A549 (cell line): ENCODE results near the gene ITGAV. TPM values are rescaled to one million over a fixed set of nuclear protein-coding genes. Genes with fewer than 3 reads are reported as not detected.

Experiments used
- ATAC-seq, 2 experiments: fragments of 200-7000 bp in 1 of 2; fragments of >200 bp in 1 of 2; cut with Nextera tagmentation in 1 of 2; cut with Tn5 transposase in 1 of 2; 3 replicates each; pipeline versions ENCODE4 v1.8.0 to v1.9.1; 2018 to 2020; ENCODE audit warnings: mild to moderate bottlenecking in 1 of 2, moderate library complexity in 1 of 2
- CTCF ChIA-PET: fragments of 300-600 bp; sonication (Branson Sonifier 250); formaldehyde crosslinking; extraction: SDS; loops from one replicate; lab custom pipeline; 2021; ENCODE audit warnings: antibody characterized with exemption, inconsistent platforms; lab: Yijun Ruan, JAX
- POLR2A ChIA-PET: fragments of 350-600 bp; formaldehyde crosslinking; extraction: SDS; loops from one replicate; lab custom pipeline; 2021; ENCODE audit warnings: antibody characterized with exemption, inconsistent platforms; lab: Yijun Ruan, JAX
- DNase-seq, 2 experiments: peaks; one replicate each; pipeline versions ENCODE4 v3.0.0 to v3.0.0-alpha.2; 2011 to 2016; ENCODE audit warnings: low read depth in 1 of 2, low spot score in 1 of 2
- FAIRE-seq: peaks from 2 replicates; lab custom pipeline; 2011; peaks lifted over from hg19 to GRCh38; lab: Jason Lieb, UNC
- H3K27ac ChIP-seq, 2 experiments: fragments of >200 bp; sonication (Bioruptor Twin); formaldehyde crosslinking; 3 replicates each; pipeline ENCODE4 v1.5.1; 2016 to 2017
- H3K4me1 ChIP-seq: fragments of >200 bp; sonication (Bioruptor Twin); formaldehyde crosslinking; 3 replicates; pipeline ENCODE4 v1.6.1; 2016
- H3K4me2 ChIP-seq: fragments of >200 bp; sonication (Bioruptor Twin); formaldehyde crosslinking; 3 replicates; pipeline ENCODE4 v1.6.1; 2016
- H3K4me3 ChIP-seq: fragments of >200 bp; sonication (Bioruptor Twin); formaldehyde crosslinking; 3 replicates; pipeline ENCODE4 v1.5.1; 2016
- H3K9me3 ChIP-seq: fragments of >200 bp; sonication (Bioruptor Twin); formaldehyde crosslinking; 3 replicates; pipeline ENCODE4 v1.6.1; 2016
- CBX8 ChIP-seq: fragments of 200-600 bp; sonication (generic); IDR thresholded peaks from 2 replicates; pipeline ENCODE4 v1.6.1; 2016
- CHD2 ChIP-seq: fragments of 150-350 bp; IDR thresholded peaks from 2 replicates; pipeline ENCODE4 v1.6.1; 2014; ENCODE audit warnings: low read length; ENCODE audit not compliant: partially characterized antibody
- EHMT2 ChIP-seq: fragments of 200-600 bp; sonication (generic); IDR thresholded peaks from 2 replicates; pipeline ENCODE4 v1.6.1; 2016; ENCODE audit warnings: antibody characterized with exemption, low read depth, mild to moderate bottlenecking, moderate library complexity
- ESRRA ChIP-seq: fragments of 150-350 bp; IDR thresholded peaks from 2 replicates; pipeline ENCODE4 v1.6.1; 2014; ENCODE audit warnings: mild to moderate bottlenecking, low read length, borderline replicate concordance
- FOSB ChIP-seq: fragments of 250-450 bp; sonication (Bioruptor Pico); IDR thresholded peaks from 2 replicates; pipeline ENCODE4 v1.5.0; 2020; ENCODE audit warnings: mild to moderate bottlenecking, moderate library complexity
- FOSL2 ChIP-seq, 2 experiments: fragments of 450-650 bp in 1 of 2; fragments of >200 bp in 1 of 2; sonication (Bioruptor Twin) in 1 of 2; formaldehyde crosslinking; IDR thresholded peaks; 2 replicates each; pipeline versions ENCODE4 v1.5.0 to v1.6.1; 2016 to 2020; ENCODE audit warnings: mild to moderate bottlenecking in 1 of 2, moderate library complexity in 1 of 2
- HEYL ChIP-seq: fragments of 250-450 bp; sonication (Bioruptor Pico); IDR thresholded peaks from 2 replicates; pipeline ENCODE4 v1.8.0; 2021; ENCODE audit warnings: mild to moderate bottlenecking, moderate library complexity
- HOXB13 ChIP-seq: fragments of 250-450 bp; sonication (Bioruptor Pico); IDR thresholded peaks from 2 replicates; pipeline ENCODE4 v1.5.0; 2020; ENCODE audit warnings: low read depth, mild to moderate bottlenecking, moderate library complexity
- JUN ChIP-seq, 2 experiments: fragments of >200 bp; sonication (Bioruptor Twin); formaldehyde crosslinking; IDR thresholded peaks; 2 replicates in 1 of 2; 3 replicates in 1 of 2; pipeline ENCODE4 v1.6.1; 2016 to 2017
- KDM1A ChIP-seq: fragments of 200-600 bp; sonication (generic); IDR thresholded peaks from 2 replicates; pipeline ENCODE4 v1.6.1; 2016; ENCODE audit warnings: low read depth, mild to moderate bottlenecking
- MAZ ChIP-seq: fragments of 150-350 bp; IDR thresholded peaks from 2 replicates; pipeline ENCODE4 v1.6.1; 2014; ENCODE audit warnings: antibody characterized with exemption, low read depth, low read length, borderline replicate concordance
- MYC ChIP-seq: IDR thresholded peaks from 2 replicates; pipeline ENCODE4 v1.6.1; 2012; ENCODE audit warnings: mild to moderate bottlenecking, inconsistent platforms, low read length, improper control_type of control experiment, borderline replicate concordance
- NR3C1 ChIP-seq: fragments of >200 bp; sonication (Bioruptor Twin); formaldehyde crosslinking; IDR thresholded peaks from 3 replicates; pipeline ENCODE4 v1.6.1; 2017
- POLR2A ChIP-seq: IDR thresholded peaks from 2 replicates; pipeline ENCODE4 v1.6.1; 2012; ENCODE audit warnings: mild to moderate bottlenecking, low read length
- RAD21 ChIP-seq, 2 experiments: fragments of >200 bp in 1 of 2; sonication (Bioruptor Twin) in 1 of 2; formaldehyde crosslinking in 1 of 2; IDR thresholded peaks in 1 of 2; conservative IDR thresholded peaks in 1 of 2; 2 replicates in 1 of 2; 3 replicates in 1 of 2; pipeline ENCODE4 v1.6.1; 2012 to 2018; ENCODE audit warnings: inconsistent platforms in 1 of 2
- RARB ChIP-seq: fragments of 250-450 bp; sonication (Bioruptor Pico); IDR thresholded peaks from 2 replicates; pipeline ENCODE4 v1.8.0; 2021; ENCODE audit warnings: mild to moderate bottlenecking, moderate library complexity
- RCOR1 ChIP-seq: fragments of 150-350 bp; IDR thresholded peaks from 2 replicates; pipeline ENCODE4 v1.6.1; 2014; ENCODE audit warnings: antibody characterized with exemption, low read length, low read depth
- SMC3 ChIP-seq: fragments of >200 bp; sonication (Bioruptor Twin); formaldehyde crosslinking; IDR thresholded peaks from 3 replicates; pipeline ENCODE4 v1.6.1; 2018; ENCODE audit warnings: inconsistent platforms
- SREBF2 ChIP-seq: fragments of 450-650 bp; IDR thresholded peaks from 2 replicates; pipeline ENCODE4 v1.6.1; 2014; ENCODE audit warnings: mild to moderate bottlenecking, moderate library complexity
- TFCP2L1 ChIP-seq: fragments of 250-450 bp; sonication (Bioruptor Pico); IDR thresholded peaks from 2 replicates; pipeline ENCODE4 v1.5.0; 2021; ENCODE audit warnings: mild to moderate bottlenecking
- ZC3H11A ChIP-seq: fragments of 450-650 bp; IDR thresholded peaks from 2 replicates; pipeline ENCODE4 v1.6.1; 2014; ENCODE audit warnings: antibody characterized with exemption, mild to moderate bottlenecking
- ZNF302 ChIP-seq: fragments of 250-450 bp; sonication (Bioruptor Pico); IDR thresholded peaks from 2 replicates; pipeline ENCODE4 v1.9.0; 2021; ENCODE audit warnings: inconsistent platforms, mild to moderate bottlenecking, moderate library complexity
- WGBS: methylation state at CpG from one replicate; pipeline ENCODE4 v1.1.6; 2017; ENCODE audit errors: missing lambda C conversion rate; 5-methylcytosine and 5-hydroxymethylcytosine counted together
- polyA plus RNA-seq, 4 experiments: library from polyadenylated mRNA; depleted of rRNA in 3 of 4; stranded (reverse); fragments of >200 nt; fragmentation: RNase III in 1 of 4; extraction: RNeasy Plus Mini Kit Qiagen cat#74134 plus additional on column Dnase treatment in 1 of 4; gene quantifications; 2 replicates in 3 of 4; 3 replicates in 1 of 4; pipeline ENCODE4 v1.2.3, GENCODE V29; 2011 to 2017
- TF ChIP-seq, protein P1 (sequence below): fragments of 250-450 bp; sonication (Bioruptor Pico); IDR thresholded peaks from 2 replicates; pipeline ENCODE4 v1.5.0; 2020; ENCODE audit warnings: low read depth, mild to moderate bottlenecking, moderate library complexity
- TF ChIP-seq, protein P2 (sequence below): fragments of 250-450 bp; sonication (Bioruptor Pico); IDR thresholded peaks from 2 replicates; pipeline ENCODE4 v1.5.0; 2021; ENCODE audit warnings: mild to moderate bottlenecking, moderate library complexity, borderline replicate concordance
- TF ChIP-seq, protein P3 (sequence below): fragments of >200 bp; sonication (Bioruptor Twin); formaldehyde crosslinking; IDR thresholded peaks from 2 replicates; pipeline ENCODE4 v1.6.1; 2016
- TF ChIP-seq, protein P4 (sequence below): fragments of 150-350 bp; IDR thresholded peaks from 2 replicates; pipeline ENCODE4 v1.6.1; 2014; ENCODE audit warnings: low read depth, mild to moderate bottlenecking, low read length
- TF ChIP-seq, protein P5 (sequence below): fragments of >200 bp; sonication (Bioruptor Twin); formaldehyde crosslinking; IDR thresholded peaks from 3 replicates; pipeline ENCODE4 v1.5.1; 2016
- TF ChIP-seq, protein P6 (sequence below): fragments of 450-650 bp; IDR thresholded peaks from 2 replicates; pipeline ENCODE4 v1.6.1; 2014; ENCODE audit warnings: antibody characterized with exemption

Gene ITGAV
- polyA plus RNA-seq, 2 of the 4 experiments (the other 2 are of a cell fraction): 93.3 to 148 TPM

DNA sequence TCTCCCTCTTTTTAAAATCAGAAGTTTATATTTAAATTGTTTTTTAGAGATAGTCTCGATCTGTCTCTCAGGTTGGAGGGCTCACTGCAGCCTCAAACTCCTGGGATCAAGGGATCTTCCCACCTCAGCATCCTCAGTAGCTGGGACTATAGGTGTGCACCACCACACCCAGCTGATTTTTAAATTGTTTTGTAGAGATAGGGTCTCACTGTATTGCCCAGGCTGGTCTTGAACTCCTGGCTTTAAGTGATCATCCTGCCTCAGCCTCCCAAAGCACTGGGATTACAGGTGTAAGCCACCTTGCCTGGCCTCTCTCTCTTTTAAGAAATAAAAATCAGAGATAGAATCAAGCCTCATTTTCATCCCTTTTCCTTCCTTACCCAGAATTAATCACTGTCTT is 126.1 kb downstream of the ITGAV start:
- Histone ChIP-seq H3K4me1 (no peaks in the 10 kb centered on the region), H3K4me3 (no peak overlapping the region), H3K4me2 (no peak overlapping the region), H3K27ac (no peak overlapping the region), H3K9me3 (no peaks in the 10 kb centered on the region)
- ATAC-seq: no peak
- no peak for TF ChIP-seq ZNF302
- TF ChIP-seq HOXB13: no peak
- TF ChIP-seq, protein P1, sequence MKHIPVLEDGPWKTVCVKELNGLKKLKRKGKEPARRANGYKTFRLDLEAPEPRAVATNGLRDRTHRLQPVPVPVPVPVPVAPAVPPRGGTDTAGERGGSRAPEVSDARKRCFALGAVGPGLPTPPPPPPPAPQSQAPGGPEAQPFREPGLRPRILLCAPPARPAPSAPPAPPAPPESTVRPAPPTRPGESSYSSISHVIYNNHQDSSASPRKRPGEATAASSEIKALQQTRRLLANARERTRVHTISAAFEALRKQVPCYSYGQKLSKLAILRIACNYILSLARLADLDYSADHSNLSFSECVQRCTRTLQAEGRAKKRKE: no peak
- no peak for TF ChIP-seq MYC
- no peak for TF ChIP-seq EHMT2
- TF ChIP-seq RAD21 (conservative IDR thresholded peaks at IDR 0.05 in 1 of 2, IDR thresholded peaks at IDR 0.05 in 1 of 2): no peak
- no peak for TF ChIP-seq ESRRA
- no peak for TF ChIP-seq MAZ
- TF ChIP-seq JUN (IDR thresholded peaks at IDR 0.05): no peak
- no peak for TF ChIP-seq TFCP2L1 (CRISPR knock-in tag)
- no peak for TF ChIP-seq HEYL (CRISPR knock-in tag)
- no peak for TF ChIP-seq NR3C1
- no peak for TF ChIP-seq SMC3
- TF ChIP-seq, protein P2, sequence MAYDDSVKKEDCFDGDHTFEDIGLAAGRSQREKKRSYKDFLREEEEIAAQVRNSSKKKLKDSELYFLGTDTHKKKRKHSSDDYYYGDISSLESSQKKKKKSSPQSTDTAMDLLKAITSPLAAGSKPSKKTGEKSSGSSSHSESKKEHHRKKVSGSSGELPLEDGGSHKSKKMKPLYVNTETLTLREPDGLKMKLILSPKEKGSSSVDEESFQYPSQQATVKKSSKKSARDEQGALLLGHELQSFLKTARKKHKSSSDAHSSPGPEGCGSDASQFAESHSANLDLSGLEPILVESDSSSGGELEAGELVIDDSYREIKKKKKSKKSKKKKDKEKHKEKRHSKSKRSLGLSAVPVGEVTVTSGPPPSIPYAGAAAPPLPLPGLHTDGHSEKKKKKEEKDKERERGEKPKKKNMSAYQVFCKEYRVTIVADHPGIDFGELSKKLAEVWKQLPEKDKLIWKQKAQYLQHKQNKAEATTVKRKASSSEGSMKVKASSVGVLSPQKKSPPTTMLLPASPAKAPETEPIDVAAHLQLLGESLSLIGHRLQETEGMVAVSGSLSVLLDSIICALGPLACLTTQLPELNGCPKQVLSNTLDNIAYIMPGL (CRISPR knock-in tag): no peak
- DNase-seq: no peak
- ChIA-PET POLR2A (no interaction called here), CTCF (no interaction called here)
- FAIRE-seq: no peak
- 75% methylated on average over 1 of the region's 1 CpG for WGBS

DNA sequence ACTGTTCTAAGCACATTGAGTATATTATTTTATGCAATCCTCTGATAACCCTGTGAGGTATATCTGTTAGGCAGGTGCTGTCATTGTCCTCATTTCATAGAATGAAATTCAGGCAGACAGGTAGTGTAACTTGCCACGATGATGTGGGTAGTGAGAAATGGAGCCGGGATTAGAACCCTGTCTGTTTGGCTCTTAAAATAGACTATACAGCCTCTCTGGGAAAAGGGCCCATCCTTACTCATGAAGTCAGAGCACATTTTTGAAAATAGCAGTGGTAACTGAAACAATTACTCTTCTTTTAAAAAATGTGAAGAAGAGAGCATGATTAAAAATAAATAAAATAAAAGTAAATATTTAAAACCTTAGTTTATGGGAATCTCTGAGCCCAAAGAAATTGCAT is 127.0 kb downstream of the ITGAV start:
- TF ChIP-seq, protein P3, sequence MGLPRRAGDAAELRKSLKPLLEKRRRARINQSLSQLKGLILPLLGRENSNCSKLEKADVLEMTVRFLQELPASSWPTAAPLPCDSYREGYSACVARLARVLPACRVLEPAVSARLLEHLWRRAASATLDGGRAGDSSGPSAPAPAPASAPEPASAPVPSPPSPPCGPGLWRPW: no peak
- FAIRE-seq: no peak
- ATAC-seq: no peak
- Histone ChIP-seq H3K9me3 (no peaks in the 10 kb centered on the region), H3K4me2 (no peak overlapping the region), H3K4me3 (no peak overlapping the region), H3K4me1 (no peaks in the 10 kb centered on the region), H3K27ac (no peak overlapping the region)
- ChIA-PET POLR2A (no interaction called here), CTCF (no interaction called here)
- DNase-seq: no peak
- WGBS: 100% methylated on average over 2 of the region's 2 CpGs

DNA sequence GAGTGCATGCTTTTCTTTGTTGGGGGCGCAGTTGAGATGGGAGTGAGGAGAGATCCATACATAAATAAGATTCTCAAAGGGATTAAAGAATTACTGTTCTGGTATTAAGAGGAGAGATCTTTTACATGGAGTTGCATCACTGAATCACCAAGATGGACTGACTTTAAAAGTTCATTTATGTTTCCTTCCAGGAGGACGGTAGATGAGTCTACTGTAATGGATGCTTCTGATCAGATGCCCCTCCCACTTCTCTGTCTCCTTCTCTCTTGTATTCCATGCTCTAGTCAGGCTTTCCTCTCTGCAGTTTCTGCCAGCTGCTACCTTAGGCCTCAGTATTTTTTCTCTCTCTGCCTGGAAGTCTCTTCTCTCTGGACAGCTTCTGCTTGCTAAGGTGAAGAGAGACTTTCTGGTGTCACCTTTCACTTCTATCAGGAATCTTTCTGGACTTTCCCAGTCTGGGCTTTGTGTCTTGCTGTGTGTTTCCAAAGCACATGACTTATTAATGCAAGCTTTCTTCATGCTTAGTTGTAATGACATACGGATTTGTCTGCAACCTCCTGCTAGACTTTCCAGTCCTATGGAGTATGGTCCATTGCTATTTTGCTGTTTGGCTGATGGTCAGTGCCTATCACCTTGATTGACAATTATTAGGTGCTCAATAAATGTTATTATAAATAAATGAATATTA is 127.6 kb downstream of the ITGAV start:
- FAIRE-seq: no peak
- WGBS: 77% methylated on average over 3 of the region's 3 CpGs
- no peak overlapping the region for H3K27ac ChIP-seq
- H3K4me2 ChIP-seq: no peak overlapping the region
- no peak for DNase-seq
- peak; percentile 34 to 49; a peak in 1 of 6 replicates for ATAC-seq
- TF ChIP-seq ZC3H11A (no peak), CHD2 (no peak), HEYL (CRISPR knock-in tag) (no peak), RCOR1 (no peak), FOSB (CRISPR knock-in tag) (no peak), CBX8 (no peak), FOSL2 (IDR thresholded peaks at IDR 0.05) (no peak), FOSL2 (CRISPR knock-in tag; IDR thresholded peaks at IDR 0.05) (no peak), KDM1A (no peak), RARB (CRISPR knock-in tag) (no peak), SREBF2 (no peak), POLR2A (no peak), EHMT2 (no peak)
- TF ChIP-seq, protein P4, sequence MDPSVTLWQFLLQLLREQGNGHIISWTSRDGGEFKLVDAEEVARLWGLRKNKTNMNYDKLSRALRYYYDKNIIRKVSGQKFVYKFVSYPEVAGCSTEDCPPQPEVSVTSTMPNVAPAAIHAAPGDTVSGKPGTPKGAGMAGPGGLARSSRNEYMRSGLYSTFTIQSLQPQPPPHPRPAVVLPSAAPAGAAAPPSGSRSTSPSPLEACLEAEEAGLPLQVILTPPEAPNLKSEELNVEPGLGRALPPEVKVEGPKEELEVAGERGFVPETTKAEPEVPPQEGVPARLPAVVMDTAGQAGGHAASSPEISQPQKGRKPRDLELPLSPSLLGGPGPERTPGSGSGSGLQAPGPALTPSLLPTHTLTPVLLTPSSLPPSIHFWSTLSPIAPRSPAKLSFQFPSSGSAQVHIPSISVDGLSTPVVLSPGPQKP: no peak
- TF ChIP-seq, protein P3: no peak
- TF ChIP-seq, protein P5, sequence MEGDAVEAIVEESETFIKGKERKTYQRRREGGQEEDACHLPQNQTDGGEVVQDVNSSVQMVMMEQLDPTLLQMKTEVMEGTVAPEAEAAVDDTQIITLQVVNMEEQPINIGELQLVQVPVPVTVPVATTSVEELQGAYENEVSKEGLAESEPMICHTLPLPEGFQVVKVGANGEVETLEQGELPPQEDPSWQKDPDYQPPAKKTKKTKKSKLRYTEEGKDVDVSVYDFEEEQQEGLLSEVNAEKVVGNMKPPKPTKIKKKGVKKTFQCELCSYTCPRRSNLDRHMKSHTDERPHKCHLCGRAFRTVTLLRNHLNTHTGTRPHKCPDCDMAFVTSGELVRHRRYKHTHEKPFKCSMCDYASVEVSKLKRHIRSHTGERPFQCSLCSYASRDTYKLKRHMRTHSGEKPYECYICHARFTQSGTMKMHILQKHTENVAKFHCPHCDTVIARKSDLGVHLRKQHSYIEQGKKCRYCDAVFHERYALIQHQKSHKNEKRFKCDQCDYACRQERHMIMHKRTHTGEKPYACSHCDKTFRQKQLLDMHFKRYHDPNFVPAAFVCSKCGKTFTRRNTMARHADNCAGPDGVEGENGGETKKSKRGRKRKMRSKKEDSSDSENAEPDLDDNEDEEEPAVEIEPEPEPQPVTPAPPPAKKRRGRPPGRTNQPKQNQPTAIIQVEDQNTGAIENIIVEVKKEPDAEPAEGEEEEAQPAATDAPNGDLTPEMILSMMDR: no peak
- TF ChIP-seq, protein P6, sequence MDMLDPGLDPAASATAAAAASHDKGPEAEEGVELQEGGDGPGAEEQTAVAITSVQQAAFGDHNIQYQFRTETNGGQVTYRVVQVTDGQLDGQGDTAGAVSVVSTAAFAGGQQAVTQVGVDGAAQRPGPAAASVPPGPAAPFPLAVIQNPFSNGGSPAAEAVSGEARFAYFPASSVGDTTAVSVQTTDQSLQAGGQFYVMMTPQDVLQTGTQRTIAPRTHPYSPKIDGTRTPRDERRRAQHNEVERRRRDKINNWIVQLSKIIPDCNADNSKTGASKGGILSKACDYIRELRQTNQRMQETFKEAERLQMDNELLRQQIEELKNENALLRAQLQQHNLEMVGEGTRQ: no peak
- no peak overlapping the region for H3K4me3 ChIP-seq
- no peaks in the 10 kb centered on the region for H3K4me1 ChIP-seq
- ChIA-PET CTCF (no interaction called here), POLR2A (no interaction called here)
- H3K9me3 ChIP-seq: no peaks in the 10 kb centered on the region
